ENCODE results near the gene CCDC181. TPM values are rescaled to one million over a fixed set of nuclear protein-coding genes. Genes with fewer than 3 reads are reported as not detected.
"Not testable (repeated sequence)": the region's sequence is repeated elsewhere in the genome, so short reads cannot be mapped to it uniquely, and the experiment has no call there.

Gene CCDC181
- total RNA-seq, 6 experiments from 2014 or later, result not detected

DNA sequence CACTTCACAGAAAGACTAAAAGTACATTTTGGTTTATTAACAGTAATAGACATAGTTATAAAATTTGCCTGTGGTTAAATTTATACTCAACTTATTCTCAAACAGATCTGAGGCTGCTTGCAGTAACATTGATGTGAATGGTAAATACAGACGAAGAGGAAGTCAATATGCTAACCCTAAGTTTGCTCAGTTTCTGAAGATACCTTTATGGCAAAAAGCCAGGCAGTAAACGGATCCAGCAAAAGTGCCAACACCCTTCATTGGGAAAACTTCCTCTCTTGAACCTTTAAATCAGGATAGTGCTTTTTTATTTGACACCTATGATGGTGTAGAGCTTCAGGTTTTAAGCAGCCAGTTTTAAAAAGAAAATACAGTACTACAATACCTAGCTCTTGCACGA, 16.6 kb upstream of the CCDC181 start:
- TF ChIP-seq, protein P1, sequence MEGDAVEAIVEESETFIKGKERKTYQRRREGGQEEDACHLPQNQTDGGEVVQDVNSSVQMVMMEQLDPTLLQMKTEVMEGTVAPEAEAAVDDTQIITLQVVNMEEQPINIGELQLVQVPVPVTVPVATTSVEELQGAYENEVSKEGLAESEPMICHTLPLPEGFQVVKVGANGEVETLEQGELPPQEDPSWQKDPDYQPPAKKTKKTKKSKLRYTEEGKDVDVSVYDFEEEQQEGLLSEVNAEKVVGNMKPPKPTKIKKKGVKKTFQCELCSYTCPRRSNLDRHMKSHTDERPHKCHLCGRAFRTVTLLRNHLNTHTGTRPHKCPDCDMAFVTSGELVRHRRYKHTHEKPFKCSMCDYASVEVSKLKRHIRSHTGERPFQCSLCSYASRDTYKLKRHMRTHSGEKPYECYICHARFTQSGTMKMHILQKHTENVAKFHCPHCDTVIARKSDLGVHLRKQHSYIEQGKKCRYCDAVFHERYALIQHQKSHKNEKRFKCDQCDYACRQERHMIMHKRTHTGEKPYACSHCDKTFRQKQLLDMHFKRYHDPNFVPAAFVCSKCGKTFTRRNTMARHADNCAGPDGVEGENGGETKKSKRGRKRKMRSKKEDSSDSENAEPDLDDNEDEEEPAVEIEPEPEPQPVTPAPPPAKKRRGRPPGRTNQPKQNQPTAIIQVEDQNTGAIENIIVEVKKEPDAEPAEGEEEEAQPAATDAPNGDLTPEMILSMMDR (IDR thresholded peaks at IDR 0.05), result no peak
- Mint-ChIP-seq H3K27ac (no peak overlapping the region), H3K36me3 (ENCODE audit: low read depth) (no peaks in the 10 kb centered on the region), H3K27me3 (ENCODE audit: insufficient read depth) (peaks cover 4% of the 10 kb centered on the region), H3K4me1 (ENCODE audit: low read depth) (no peaks in the 10 kb centered on the region), H3K4me3 (no peak overlapping the region), H3K9me3 (no peaks in the 10 kb centered on the region)
- no peak for DNase-seq

DNA sequence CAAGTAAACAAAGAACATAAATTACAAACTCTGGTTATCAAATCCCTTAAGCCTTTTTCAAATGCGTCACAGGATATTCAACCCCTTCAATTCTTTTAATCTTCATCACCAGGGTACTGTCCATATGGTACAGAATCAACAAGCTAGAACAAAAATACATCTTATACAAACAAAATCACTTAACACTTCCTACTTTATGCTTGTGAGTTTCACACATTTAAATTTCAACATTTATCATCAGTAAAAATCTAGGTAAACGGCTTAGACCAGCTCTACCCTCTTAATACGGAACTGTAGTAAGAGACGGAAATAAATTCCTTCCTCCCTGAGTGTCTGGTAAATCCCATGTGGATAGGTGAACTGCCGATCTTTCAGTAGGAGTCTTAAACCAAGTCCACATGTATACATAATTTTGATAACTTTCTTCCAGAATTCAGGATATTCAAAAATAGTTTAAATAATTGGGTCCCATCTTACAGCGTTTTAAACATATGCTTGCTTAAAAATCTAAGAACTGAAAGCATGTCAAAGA, 1.0 kb downstream of the CCDC181 start:
- DNase-seq, result no peak
- H3K36me3 Mint-ChIP-seq (ENCODE audit: low read depth), result no peaks in the 10 kb centered on the region
- H3K27me3 Mint-ChIP-seq (ENCODE audit: insufficient read depth), result peaks cover 22% of the 10 kb centered on the region
- no peaks in the 10 kb centered on the region for H3K9me3 Mint-ChIP-seq
- TF ChIP-seq, protein P1 (IDR thresholded peaks at IDR 0.05), result no peak
- H3K27ac Mint-ChIP-seq, result no peak overlapping the region
- no peak overlapping the region for H3K4me3 Mint-ChIP-seq
- no peaks in the 10 kb centered on the region; the same call in 1 of the 2 replicates for H3K4me1 Mint-ChIP-seq (ENCODE audit: low read depth)

DNA sequence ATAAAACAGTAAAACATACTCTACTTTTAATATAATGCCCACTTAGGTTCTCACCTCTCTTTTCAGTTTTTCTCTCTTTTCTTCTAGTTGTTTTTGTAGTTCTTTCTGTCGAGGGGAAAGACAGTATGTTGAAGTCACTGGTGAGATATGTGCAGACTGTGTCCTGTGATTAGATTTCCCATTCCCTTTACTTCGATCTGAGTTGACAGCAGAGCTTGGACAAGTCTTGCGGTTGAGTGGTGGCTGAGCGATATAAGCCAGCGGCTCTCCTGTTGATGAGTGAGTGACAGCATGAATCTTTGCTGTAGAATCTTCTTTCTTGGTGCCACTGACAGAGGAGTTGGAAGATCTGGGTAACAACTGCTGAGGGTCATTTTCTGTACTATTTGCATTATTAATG, 6.0 kb downstream of the CCDC181 start:
- Mint-ChIP-seq H3K9me3 (no peaks in the 10 kb centered on the region), H3K36me3 (ENCODE audit: low read depth) (no peaks in the 10 kb centered on the region), H3K4me3 (no peak overlapping the region), H3K27ac (no peak overlapping the region), H3K27me3 (ENCODE audit: insufficient read depth) (peaks cover 8% of the 10 kb centered on the region), H3K4me1 (ENCODE audit: low read depth) (no peaks in the 10 kb centered on the region)
- TF ChIP-seq, protein P1 (IDR thresholded peaks at IDR 0.05), result no peak
- no peak for DNase-seq

DNA sequence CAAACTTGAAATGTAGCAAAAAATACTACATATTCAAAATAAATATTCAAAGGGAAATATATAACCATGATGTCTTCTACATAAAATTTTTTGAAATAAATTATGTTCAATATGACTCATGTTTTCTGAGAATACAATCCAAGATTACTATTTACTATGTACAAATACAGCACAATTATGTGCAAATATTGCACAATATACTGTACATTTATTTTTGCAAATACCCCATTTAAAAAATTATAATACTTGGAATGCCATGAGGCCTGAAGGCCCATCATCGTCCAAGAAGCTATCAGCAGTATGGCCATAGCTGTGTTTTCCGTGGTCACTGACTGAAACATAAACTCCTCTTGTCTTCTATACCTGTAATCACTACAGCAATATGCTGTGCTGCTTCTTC, 12.3 kb downstream of the CCDC181 start:
- TF ChIP-seq, protein P1 (IDR thresholded peaks at IDR 0.05), result no peak
- Mint-ChIP-seq H3K9me3 (peaks cover 12% of the 10 kb centered on the region; the same call in 1 of the 2 replicates), H3K4me3 (no peak overlapping the region), H3K27me3 (ENCODE audit: insufficient read depth) (no peaks in the 10 kb centered on the region), H3K36me3 (ENCODE audit: low read depth) (no peaks in the 10 kb centered on the region), H3K4me1 (ENCODE audit: low read depth) (no peaks in the 10 kb centered on the region), H3K27ac (no peak overlapping the region)
- DNase-seq, result no peak

DNA sequence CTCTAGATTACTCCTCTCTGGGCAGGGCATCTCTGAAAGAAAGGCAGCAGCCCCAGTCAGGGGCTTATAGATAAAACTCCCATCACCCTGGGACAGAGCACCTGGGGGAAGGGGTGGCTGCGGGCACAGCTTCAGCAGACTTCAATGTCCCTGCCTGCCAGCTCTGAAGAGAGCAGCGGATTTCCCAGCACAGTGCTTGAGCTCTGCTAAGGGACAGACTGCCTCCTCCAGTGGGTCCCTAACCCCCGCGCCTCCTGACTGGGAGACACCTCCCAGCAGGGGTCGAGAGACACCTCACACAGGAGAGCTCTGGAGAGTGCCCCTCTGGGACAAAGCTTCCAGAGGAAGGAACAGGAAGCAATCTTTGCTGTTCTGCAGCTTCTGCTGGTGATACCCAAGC, 18.9 kb downstream of the CCDC181 start:
- not testable (repeated sequence) for H3K27ac Mint-ChIP-seq; DNase-seq; H3K4me1 Mint-ChIP-seq (ENCODE audit: low read depth); H3K4me3 Mint-ChIP-seq; H3K27me3 Mint-ChIP-seq (ENCODE audit: insufficient read depth); H3K36me3 Mint-ChIP-seq (ENCODE audit: low read depth)
- peaks cover 49% of the 10 kb centered on the region for H3K9me3 Mint-ChIP-seq

DNA sequence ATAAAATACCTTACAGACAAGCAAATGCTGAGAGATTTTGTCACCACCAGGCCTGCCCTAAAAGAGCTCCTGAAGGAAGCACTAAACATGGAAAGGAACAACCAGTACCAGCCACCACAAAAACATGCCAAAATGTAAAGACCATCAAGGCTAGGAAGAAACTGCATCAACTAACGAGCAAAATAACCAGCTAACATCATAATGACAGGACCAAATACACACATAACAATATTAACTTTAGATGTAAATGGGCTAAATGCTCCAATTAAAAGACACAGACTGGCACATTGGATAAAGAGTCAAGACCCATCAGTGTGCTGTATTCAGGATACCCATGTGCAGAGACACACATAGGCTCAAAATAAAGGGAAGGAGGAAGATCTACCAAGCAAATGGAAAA, 24.7 kb downstream of the CCDC181 start:
- H3K4me1 Mint-ChIP-seq (ENCODE audit: low read depth); DNase-seq; H3K4me3 Mint-ChIP-seq; H3K27ac Mint-ChIP-seq; H3K27me3 Mint-ChIP-seq (ENCODE audit: insufficient read depth): not testable (repeated sequence)
- peaks cover 17% of the 10 kb centered on the region for H3K36me3 Mint-ChIP-seq (ENCODE audit: low read depth)
- peaks cover 70% of the 10 kb centered on the region for H3K9me3 Mint-ChIP-seq

DNA sequence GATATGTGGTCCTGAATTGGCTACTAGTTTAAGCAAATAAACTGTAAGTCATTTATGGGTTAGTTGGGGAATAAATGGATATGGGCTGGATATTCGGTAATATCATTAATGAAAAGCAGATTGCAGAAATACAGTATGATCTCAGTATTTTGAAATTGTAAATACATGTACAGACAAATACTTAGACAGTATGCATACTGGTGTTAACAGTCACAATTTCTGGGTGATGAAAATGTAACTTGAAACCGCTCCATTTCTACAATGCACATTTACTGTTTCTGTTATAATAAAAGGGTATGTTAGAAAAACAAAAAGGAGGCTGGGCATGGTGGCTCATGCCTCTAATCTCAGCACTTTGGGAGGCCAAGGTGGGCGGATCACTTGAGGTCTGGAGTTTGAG, 31.3 kb downstream of the CCDC181 start:
- H3K4me3 Mint-ChIP-seq, result no peak overlapping the region
- no peak overlapping the region for H3K27ac Mint-ChIP-seq
- peaks cover 13% of the 10 kb centered on the region; the same call in 1 of the 2 replicates for H3K9me3 Mint-ChIP-seq
- H3K4me1 Mint-ChIP-seq (ENCODE audit: low read depth), result no peaks in the 10 kb centered on the region
- peaks cover 29% of the 10 kb centered on the region for H3K36me3 Mint-ChIP-seq (ENCODE audit: low read depth)
- DNase-seq, result no peak
- TF ChIP-seq, protein P1 (IDR thresholded peaks at IDR 0.05), result no peak
- H3K27me3 Mint-ChIP-seq (ENCODE audit: insufficient read depth), result no peaks in the 10 kb centered on the region; the same call in 1 of the 2 replicates

Measured in HFFc6 (cell line).